ENCODE results near the gene EEFSEC.

- no peak for TF ChIP-seq CTCF (optimal IDR thresholded peaks at IDR 0.05 in 1 of 3, IDR thresholded peaks at IDR 0.05 in 1 of 3, conservative IDR thresholded peaks at IDR 0.05 in 1 of 3; ENCODE audit: extremely low read depth in 1 of 3, insufficient read depth in 2 of 3, low read length in 3 of 3)
- TF ChIP-seq EZH2 (IDR thresholded peaks at IDR 0.05; ENCODE audit: low read length), result no peak
These were observed 288.8 kb downstream of the EEFSEC start for GRCh38 chr3:128442070-128442469.
